Parathyroid adenoma (tissue), 2 donors: ENCODE results near the gene LRRC73.
A peak's percentile ranks its signal among the peaks of the same experiment; 100 is the strongest.

ENCODE experiments used
- H2AFZ ChIP-seq: fragments of 300-600 bp; sonication (generic); one replicate; pipeline ENCODE4 v1.7.0; 2017; ENCODE audit warnings: antibody characterized with exemption, mild to moderate bottlenecking
- H3K27ac ChIP-seq: fragments of 300-600 bp; sonication (generic); one replicate; pipeline ENCODE4 v1.7.0; 2017
- H3K27me3 ChIP-seq: fragments of 300-600 bp; sonication (generic); one replicate; pipeline ENCODE4 v1.7.0; 2017; ENCODE audit warnings: low read length; ENCODE audit not compliant: control insufficient read depth, insufficient read depth
- H3K36me3 ChIP-seq: fragments of 300-600 bp; sonication (generic); one replicate; pipeline ENCODE4 v1.7.0; 2017; ENCODE audit warnings: low read length; ENCODE audit not compliant: control insufficient read depth, insufficient read depth
- H3K4me1 ChIP-seq: fragments of 300-600 bp; sonication (generic); one replicate; pipeline ENCODE4 v1.7.0; 2017; ENCODE audit warnings: control low read depth
- H3K4me2 ChIP-seq: fragments of 300-600 bp; sonication (generic); one replicate; pipeline ENCODE4 v1.7.0; 2017; ENCODE audit warnings: low read length
- H3K4me3 ChIP-seq: fragments of 300-600 bp; sonication (generic); one replicate; pipeline ENCODE4 v1.7.0; 2017; ENCODE audit warnings: low read depth, low read length
- H3K79me2 ChIP-seq: fragments of 300-600 bp; sonication (generic); one replicate; pipeline ENCODE4 v1.7.0; 2017; ENCODE audit warnings: control low read depth
- H3K9ac ChIP-seq: fragments of 300-600 bp; sonication (generic); one replicate; pipeline ENCODE4 v1.7.0; 2017; ENCODE audit warnings: mild to moderate bottlenecking
- H3K9me3 ChIP-seq: fragments of 300-600 bp; sonication (generic); one replicate; pipeline ENCODE4 v1.7.0; 2017; ENCODE audit warnings: low read length; ENCODE audit not compliant: control insufficient read depth
- TF ChIP-seq, protein P1 (sequence below): fragments of 300-600 bp; sonication (generic); IDR thresholded peaks from one replicate; pipeline ENCODE4 v1.7.0; 2017; ENCODE audit warnings: antibody characterized with exemption, mild to moderate bottlenecking
- donor health status: primary hyperparathyroidism.

The LRRC73 gene

DNA sequence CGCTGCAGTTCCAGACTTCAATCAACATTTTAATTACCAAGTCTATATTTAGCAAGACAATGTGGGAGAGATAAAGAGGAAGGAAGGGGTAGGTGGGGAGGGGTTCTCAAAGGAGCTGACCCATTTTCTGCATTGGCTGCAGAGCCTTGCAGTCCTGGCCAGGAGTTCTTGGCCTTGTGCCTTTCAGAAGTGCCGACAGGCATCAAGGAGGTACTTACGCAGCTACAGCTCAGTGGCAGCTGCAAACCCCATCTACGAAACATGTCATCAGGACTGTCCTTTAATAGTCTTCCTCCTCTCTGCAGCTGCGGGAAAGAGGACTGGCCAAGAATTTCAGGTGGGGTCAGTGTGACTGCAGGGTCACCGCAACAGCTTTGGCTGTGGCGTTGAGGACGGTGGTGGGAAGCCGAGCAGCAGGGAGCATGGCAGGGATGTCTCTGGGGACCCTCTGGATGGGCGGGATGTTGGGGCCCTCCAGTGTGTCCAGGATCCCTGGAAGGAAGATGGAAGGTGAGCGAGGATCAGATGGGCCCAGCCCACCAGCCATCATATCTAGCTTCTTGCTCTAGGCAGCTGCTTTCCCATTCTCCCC lies 1.8 kb upstream of the LRRC73 start:
- TF ChIP-seq, protein P1, sequence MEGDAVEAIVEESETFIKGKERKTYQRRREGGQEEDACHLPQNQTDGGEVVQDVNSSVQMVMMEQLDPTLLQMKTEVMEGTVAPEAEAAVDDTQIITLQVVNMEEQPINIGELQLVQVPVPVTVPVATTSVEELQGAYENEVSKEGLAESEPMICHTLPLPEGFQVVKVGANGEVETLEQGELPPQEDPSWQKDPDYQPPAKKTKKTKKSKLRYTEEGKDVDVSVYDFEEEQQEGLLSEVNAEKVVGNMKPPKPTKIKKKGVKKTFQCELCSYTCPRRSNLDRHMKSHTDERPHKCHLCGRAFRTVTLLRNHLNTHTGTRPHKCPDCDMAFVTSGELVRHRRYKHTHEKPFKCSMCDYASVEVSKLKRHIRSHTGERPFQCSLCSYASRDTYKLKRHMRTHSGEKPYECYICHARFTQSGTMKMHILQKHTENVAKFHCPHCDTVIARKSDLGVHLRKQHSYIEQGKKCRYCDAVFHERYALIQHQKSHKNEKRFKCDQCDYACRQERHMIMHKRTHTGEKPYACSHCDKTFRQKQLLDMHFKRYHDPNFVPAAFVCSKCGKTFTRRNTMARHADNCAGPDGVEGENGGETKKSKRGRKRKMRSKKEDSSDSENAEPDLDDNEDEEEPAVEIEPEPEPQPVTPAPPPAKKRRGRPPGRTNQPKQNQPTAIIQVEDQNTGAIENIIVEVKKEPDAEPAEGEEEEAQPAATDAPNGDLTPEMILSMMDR: no peak
- Histone ChIP-seq H3K27ac (no peak overlapping the region), H3K9ac (no peak overlapping the region), H3K4me3 (no peak overlapping the region), H2AFZ (no peak overlapping the region), H3K4me2 (no peak overlapping the region), H3K9me3 (no peaks in the 10 kb centered on the region), H3K27me3 (no peaks in the 10 kb centered on the region), H3K36me3 (no peaks in the 10 kb centered on the region), H3K4me1 (peaks cover 15% of the 10 kb centered on the region), H3K79me2 (peaks cover 15% of the 10 kb centered on the region)

DNA sequence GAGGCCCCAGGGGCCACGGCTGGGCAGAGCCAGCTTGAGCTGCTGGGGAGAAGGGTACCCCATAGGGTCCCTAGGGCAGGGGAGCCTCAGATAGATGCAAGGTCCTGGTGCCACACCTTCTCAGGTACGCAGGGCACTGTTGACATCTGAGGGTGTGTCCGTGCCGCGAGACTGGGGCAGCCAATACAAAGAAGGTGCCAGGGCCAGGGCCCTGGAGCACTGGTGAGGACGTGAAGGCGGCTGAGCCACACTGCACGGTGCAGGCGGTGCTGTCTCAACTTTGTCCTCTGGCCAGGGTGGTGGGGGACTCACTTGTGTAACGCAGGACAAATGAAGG lies 649 bp upstream of the LRRC73 start:
- Histone ChIP-seq H3K4me2 (no peak overlapping the region), H3K27ac (peak overlapping the region; percentile 58), H2AFZ (peak overlapping the region; percentile 88), H3K4me3 (no peak overlapping the region), H3K36me3 (no peaks in the 10 kb centered on the region), H3K9ac (no peak overlapping the region), H3K9me3 (no peaks in the 10 kb centered on the region), H3K79me2 (peaks cover 8% of the 10 kb centered on the region), H3K27me3 (no peaks in the 10 kb centered on the region), H3K4me1 (peaks cover 13% of the 10 kb centered on the region)
- TF ChIP-seq, protein P1: no peak

DNA sequence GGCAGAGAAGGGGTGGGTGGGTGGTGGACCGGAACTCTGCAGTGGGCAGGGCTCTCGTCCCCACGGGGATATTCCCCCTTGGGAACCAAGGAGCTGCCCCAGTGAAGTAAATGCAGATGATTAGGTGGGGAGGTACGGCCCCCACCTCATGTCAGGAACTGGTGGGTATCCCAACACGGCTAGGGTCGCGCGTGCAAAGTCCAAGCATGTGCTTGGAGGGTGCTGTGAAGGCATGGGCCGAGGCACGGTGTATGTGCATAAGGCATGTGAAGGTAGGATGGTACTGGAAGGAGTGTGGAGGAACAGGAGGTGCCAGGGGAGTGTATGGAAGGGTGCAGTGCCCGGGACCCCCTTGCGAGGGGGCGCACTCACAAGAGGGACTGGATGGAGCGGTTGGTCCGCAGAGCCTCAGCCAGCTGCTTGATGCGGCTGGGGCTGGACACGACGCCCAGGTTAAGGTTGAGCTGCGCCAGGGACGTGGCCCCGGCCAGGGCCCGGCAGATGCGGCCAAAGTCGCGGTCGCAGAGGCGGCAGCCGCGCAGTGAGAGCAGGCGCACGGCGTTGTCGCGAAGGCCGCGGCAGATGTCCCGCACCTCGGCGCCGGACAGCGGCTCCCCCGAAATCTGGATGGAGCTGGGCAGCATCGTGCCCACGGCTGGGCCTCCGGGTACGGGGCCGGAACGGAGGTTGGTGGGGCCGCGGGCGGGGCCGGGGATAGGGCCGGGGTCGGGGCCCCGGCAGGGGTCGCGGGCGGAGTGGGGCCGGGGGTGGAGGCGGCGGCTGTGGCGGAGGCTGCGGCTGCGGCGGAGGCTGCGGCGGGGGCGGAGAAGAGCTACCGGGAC lies 783 bp downstream of the LRRC73 start:
- H3K4me2 ChIP-seq: peak overlapping the region; percentile 86
- TF ChIP-seq, protein P1: no peak
- no peak overlapping the region for H3K9ac ChIP-seq
- H3K9me3 ChIP-seq: no peaks in the 10 kb centered on the region
- no peaks in the 10 kb centered on the region for H3K27me3 ChIP-seq
- no peak overlapping the region for H3K27ac ChIP-seq
- peak overlapping the region; percentile 65 for H3K4me3 ChIP-seq
- H3K4me1 ChIP-seq: peaks cover 10% of the 10 kb centered on the region
- no peaks in the 10 kb centered on the region for H3K79me2 ChIP-seq
- H2AFZ ChIP-seq: peak overlapping the region; percentile 88
- H3K36me3 ChIP-seq: no peaks in the 10 kb centered on the region

DNA sequence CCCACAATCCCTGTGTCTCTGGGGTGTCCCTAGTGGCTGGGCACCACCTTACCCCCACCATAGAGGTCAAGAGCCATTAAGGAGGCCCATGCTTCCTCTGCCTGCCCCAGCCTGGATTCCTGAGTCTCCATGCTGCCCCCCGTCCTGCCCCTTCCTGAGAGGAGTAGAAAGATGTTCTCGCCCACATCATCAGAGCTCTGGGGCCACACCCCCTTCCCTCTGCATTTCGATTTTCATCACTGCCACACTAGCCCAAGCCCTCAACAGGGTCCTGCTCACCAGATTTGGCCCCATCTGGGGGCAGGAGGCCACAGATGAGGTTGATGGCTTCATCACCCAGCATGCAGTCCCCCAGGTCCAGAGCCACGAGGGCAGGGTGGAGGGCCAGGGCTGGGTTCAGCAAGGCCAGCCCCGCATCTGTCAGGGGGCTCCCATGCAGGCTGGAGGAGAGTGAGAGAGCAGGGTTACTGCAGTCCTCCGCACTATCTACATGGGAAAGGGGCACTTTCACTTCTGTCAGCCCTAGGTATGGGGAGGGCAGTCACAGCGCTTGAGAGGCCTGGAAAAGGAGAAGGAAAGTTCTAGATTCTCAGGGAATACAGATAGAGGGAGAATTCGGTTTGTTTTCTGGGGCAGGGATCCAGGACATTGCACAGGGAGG lies 1.5 kb downstream of the LRRC73 start:
- Histone ChIP-seq H3K9ac (no peak overlapping the region), H3K4me3 (peak overlapping the region; percentile 51), H3K27ac (no peak overlapping the region), H3K4me2 (no peak overlapping the region), H3K4me1 (peaks cover 10% of the 10 kb centered on the region), H2AFZ (no peak overlapping the region), H3K9me3 (no peaks in the 10 kb centered on the region), H3K27me3 (no peaks in the 10 kb centered on the region), H3K79me2 (no peaks in the 10 kb centered on the region), H3K36me3 (no peaks in the 10 kb centered on the region)
- TF ChIP-seq, protein P1: no peak
